Gastroesophageal sphincter (tissue), 3 donors: ENCODE results near the gene SLC38A3.

Experiments used
- CTCF ChIP-seq, 4 experiments: fragments of 200-600 bp in 2 of 4; fragments of 450-650 bp in 2 of 4; sonication (generic) in 1 of 4; IDR thresholded peaks; one replicate each; pipeline ENCODE4 v1.5.1; 2017 to 2019; ENCODE audit warnings: antibody characterized with exemption in 4 of 4, mild to moderate bottlenecking in 2 of 4, moderate library complexity in 2 of 4
- POLR2A ChIP-seq, 2 donors: fragments of 450-650 bp; IDR thresholded peaks; one replicate each; pipeline ENCODE4 v1.6.1; 2017; ENCODE audit warnings: antibody characterized with exemption in 2 of 2, mild to moderate bottlenecking in 2 of 2, moderate library complexity in 1 of 2
- POLR2AphosphoS5 ChIP-seq: sonication (generic); formaldehyde crosslinking; IDR thresholded peaks from one replicate; pipeline ENCODE4 v1.6.1; 2017; ENCODE audit warnings: antibody characterized with exemption

GRCh38 chr3:50241163-50241562 is 36.1 kb downstream of the SLC38A3 start:
- TF ChIP-seq POLR2A (IDR thresholded peaks at IDR 0.05) (no peak), CTCF (IDR thresholded peaks at IDR 0.05) (no peak), POLR2AphosphoS5 (no peak)
